ENCODE measurements around the gene DLAT.
A peak's percentile ranks its signal among the peaks of the same experiment; 100 is the strongest.
"Not testable (repeated sequence)": the region's sequence is repeated elsewhere in the genome, so short reads cannot be mapped to it uniquely, and the experiment has no call there.

Gene DLAT

GRCh38 chr11:112051768-112052167 is 26.6 kb downstream of the DLAT start:
- no peak for DNase-seq

DNA sequence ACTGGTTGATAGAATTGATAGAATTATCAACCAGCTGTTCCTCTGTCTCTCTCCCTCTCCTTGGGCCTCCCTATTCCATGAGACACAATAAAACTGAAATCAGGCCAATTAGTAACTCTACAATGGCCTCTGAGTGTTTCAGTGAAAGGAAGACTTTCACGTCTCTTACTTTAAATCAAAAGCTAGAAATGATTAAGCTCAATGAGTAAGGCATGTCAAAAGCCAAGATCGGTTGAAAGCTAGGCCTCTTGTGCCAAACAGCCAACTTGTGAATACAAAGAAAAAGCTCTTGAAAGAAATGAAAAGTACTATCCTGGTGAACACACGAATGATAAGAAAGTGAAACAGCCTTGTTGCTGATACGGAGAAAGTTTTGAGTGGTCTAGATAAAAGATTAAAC is 32.0 kb downstream of the DLAT start:
- DNase-seq = no peak

- DNase-seq = no peak
Observed at GRCh38 chr11:112058103-112058502, 32.9 kb downstream of the DLAT start.

GRCh38 chr11:112062923-112063322 is 37.7 kb downstream of the DLAT start:
- no peak for DNase-seq

DNA sequence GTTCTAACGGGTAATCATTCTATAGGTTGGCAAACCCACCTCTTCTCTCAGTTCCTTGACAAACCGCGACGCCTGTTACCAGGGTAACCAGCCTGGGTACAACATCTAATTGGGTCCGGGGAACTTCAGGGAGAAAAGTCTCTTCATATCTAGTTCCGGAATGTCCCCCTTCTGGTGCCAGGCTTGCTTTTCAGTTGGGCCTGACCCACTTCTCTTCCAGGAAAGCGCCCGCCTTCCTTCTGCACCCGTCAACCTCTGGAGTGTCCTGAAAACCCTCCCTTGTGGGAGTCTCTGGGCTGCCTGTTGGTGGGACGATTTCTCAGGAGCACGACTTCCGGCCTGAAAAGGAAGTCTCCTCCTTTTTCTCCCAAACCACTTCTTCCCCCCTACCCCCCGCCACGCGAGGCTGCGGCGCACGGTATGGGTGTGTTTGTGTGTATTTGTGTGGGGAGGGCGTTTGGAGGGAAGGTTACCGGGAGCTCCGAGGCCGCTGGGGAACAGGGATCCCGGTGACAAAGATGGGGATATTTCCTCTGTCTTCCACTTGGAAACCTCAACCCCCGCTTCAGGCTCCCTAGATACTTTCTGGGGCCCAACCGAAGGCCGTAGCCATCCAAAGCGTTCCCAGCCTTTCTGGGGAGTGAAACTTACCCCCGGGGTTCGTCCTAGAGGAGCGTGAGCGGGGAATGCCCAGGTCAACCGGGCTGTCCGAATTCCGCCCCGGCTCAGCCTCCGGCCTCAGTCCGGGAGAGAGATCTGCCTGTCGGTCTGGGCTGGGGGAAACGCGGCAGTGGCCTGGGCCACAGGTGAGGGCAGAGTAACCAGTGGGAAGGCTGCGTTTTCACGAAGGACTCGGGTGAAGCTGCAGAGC is 49.0 kb downstream of the DLAT start, which contains the start of the genes NKAPD1 and PIH1D2:
Gene NKAPD1 (plus strand): TSS at position 359 of the 871 bp plus-strand sequence. CDS start 1,276 bp downstream, outside the sequence.
Gene PIH1D2 (minus strand): TSS at position 77 of the 871 bp plus-strand sequence. CDS start 843 bp downstream, outside the sequence.
- DNase-seq = peak; percentile 72

- no peak for DNase-seq
Observed at GRCh38 chr11:112082729-112083128, 57.5 kb downstream of the DLAT start.

- no peak for DNase-seq
Observed at GRCh38 chr11:112085822-112086421, 60.7 kb downstream of the DLAT start.

GRCh38 chr11:112086422-112087191 is 61.4 kb downstream of the DLAT start, which contains the start of the genes SDHD and TIMM8B:
Gene SDHD, plus strand, starts transcription at chr11:112086873. Its CDS starts 35 bp downstream, at chr11:112086908.
Gene TIMM8B, minus strand, starts transcription at chr11:112086756. Its CDS starts 33 bp downstream, at chr11:112086723.
- DNase-seq = peak; percentile 72

- no peak for DNase-seq
Observed at GRCh38 chr11:112087212-112087611, 62.0 kb downstream of the DLAT start.

GRCh38 chr11:112095302-112095701 is 70.1 kb downstream of the DLAT start:
- not testable (repeated sequence) for DNase-seq

- no peak for DNase-seq
Observed at GRCh38 chr11:112096194-112096593, 71.0 kb downstream of the DLAT start.

DNA sequence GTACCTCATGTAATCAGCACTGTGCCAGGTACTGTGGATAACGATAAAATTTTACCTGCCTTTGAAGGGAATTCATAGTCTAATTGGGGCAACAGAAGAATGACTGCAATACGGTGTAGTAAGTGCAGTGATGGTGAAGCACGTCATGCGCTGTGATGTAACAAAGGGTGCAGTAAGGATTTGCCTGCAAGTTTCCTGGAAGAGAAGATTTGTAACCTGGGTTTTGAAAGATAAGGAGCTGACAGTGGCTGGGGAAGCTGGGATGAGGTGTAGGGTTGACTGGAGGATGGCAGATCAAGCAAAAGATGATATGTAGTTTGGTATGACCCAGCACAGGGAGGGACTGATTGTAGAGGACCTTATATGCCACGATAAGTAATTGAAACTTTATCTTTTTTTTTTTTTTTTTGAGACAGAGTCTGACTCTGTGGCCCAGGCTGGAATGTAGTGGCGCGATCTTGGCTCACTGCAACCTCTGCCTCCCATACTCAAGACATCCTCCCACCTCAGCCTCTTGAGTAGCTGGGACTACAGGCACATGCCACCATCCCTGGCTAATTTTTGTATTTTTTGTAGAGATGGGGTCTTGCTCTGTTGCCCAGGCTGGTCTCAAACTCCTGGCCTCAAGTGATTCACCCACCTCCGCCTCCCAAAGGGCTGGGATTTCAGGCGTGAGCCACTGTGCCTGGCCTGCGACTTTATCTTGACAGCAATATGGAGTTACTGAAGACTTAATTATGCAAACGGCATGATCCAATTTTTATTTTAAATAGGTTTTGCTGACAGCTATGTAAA is 72.7 kb downstream of the DLAT start:
- no peak for DNase-seq

DNA sequence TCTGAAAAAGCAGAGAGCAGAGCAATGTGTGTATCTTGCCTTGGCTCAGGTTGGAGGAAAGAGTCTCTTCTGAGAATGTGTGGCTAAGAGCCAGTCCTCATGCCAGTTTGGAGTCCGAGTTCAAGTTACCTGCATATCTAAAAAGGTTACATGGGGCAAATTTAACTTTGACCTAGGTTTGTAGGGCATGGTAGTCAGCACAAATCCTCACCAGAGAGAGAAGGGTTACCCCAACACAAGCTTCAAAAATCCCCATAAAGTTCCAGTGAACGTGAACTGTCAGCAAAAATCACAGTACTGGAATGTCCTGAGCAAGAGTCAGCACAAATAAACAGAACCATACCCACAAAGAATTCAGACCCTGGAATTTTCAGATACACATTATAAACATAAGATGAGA is 75.3 kb downstream of the DLAT start:
- DNase-seq = no peak

DNA sequence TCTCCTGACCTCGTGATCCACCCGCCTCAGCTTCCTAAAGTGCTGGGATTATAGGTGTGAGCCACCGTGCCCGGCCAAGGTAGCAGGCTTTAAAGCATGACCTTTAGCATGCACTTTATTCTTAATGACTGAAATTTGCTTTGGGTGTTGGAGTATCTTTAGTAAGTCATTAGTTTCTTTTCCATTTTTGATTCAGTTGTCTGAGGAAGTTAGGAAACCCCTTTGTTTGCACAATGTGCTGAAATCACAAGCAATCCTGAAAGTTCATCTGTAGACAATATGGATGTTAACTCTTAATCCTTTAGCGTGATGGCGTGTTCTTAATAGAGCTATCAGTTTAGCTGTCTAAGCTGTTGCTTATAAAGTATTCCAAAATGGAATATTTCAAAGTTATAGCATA is 78.2 kb downstream of the DLAT start:
- DNase-seq = no peak

- no peak for DNase-seq
Observed at GRCh38 chr11:112106070-112106469, 80.9 kb downstream of the DLAT start.

Data from NCI-H524 treated with DMSO at 0.1 percent for 48 hours (cell line).